ENCODE results near the gene PTHLH. TPM values are rescaled to one million over a fixed set of nuclear protein-coding genes. Genes with fewer than 3 reads are reported as not detected.

PTHLH gene
- total RNA-seq, 4 donors from 2014 or later: 0.26 TPM; not detected in 3

- peak overlapping the region; percentile 46 to 55 (median 53) for H3K4me3 ChIP-seq
- TF ChIP-seq CTCF (IDR thresholded peaks at IDR 0.05 in 4 of 5, conservative IDR thresholded peaks at IDR 0.05 in 1 of 5) (no peak), POLR2A (IDR thresholded peaks at IDR 0.05) (no peak)
- H3K36me3 ChIP-seq: no peaks in the 10 kb centered on the region
- no peaks in the 10 kb centered on the region for H3K9me3 ChIP-seq
- peaks cover 35 to 54% (median 51%) of the 10 kb centered on the region in 3 donors for H3K27me3 ChIP-seq
- in situ Hi-C loops (cut with MboI; ENCODE audit: low sequenced_read_pairs in 4 of 4) (no loop called here), intact Hi-C loops (cut with DNase I; ENCODE audit: low total_unique reads) (no loop called here)
- no peak for ATAC-seq
- no peak overlapping the region for H3K27ac ChIP-seq
- no peak for DNase-seq
- H3K4me1 ChIP-seq: peaks cover 8 to 15% of the 10 kb centered on the region in 2 donors
Measured at GRCh38 chr12:27968972-27969623, 3.4 kb downstream of the PTHLH start.

DNA sequence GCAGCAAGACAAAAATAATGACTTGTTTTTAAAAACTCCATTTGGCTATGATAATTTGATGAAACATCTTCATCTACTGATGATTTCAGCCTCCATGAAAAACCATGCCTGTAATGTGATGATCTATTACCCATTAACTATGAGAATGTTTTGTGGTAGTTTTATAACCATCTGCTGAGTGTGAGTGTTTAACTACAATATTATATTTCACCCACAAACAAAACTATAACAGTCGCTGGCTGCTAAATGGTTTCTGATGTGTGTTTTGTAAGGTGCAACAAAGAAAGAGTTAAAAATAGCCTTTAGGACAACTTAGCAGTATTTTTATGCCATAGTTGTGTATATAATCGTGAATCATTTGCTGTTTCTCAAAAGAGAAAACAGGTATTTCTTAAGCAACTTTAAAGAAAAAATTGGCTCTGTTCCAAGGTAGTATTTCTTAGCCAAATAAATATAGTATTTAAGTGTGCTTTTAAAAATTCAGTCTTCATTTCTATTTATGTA is 4.9 kb downstream of the PTHLH start:
- TF ChIP-seq POLR2A (IDR thresholded peaks at IDR 0.05) (no peak), CTCF (IDR thresholded peaks at IDR 0.05 in 4 of 5, conservative IDR thresholded peaks at IDR 0.05 in 1 of 5) (no peak)
- H3K4me3 ChIP-seq: no peak overlapping the region
- no peak overlapping the region for H3K27ac ChIP-seq
- no peaks in the 10 kb centered on the region for H3K36me3 ChIP-seq
- H3K4me1 ChIP-seq: peaks cover 8 to 15% of the 10 kb centered on the region in 2 donors
- H3K9me3 ChIP-seq: no peaks in the 10 kb centered on the region
- DNase-seq (no peak), ATAC-seq (no peak)
- peaks cover 29 to 50% (median 49%) of the 10 kb centered on the region in 3 donors for H3K27me3 ChIP-seq
- intact Hi-C loops (cut with DNase I; ENCODE audit: low total_unique reads): no loop called here
- in situ Hi-C loops (cut with MboI; ENCODE audit: low sequenced_read_pairs in 4 of 4): no loop called here

DNA sequence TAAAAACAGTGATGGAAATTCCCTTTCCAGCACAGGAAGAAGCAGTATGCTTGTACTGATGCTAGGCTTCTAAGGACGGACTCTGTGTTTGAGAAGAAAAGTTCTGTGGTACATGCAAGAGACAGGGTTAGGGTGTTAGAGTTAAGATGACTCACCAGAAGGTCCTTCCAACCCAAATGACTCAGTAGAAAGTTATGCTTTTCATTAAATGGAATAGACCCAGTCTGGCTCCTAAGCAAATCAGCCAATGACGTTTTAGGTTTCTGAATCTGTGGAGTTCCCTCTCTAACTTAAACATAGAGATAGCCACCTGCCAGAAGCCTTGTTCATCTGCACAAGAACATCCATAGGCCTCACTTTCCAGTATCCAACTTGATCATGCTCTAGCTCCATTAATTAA is 5.7 kb downstream of the PTHLH start:
- Histone ChIP-seq H3K27ac (no peak overlapping the region), H3K4me1 (peaks cover 8 to 15% of the 10 kb centered on the region in 2 donors), H3K27me3 (peaks cover 29 to 49% (median 47%) of the 10 kb centered on the region in 3 donors), H3K4me3 (no peak overlapping the region), H3K9me3 (no peaks in the 10 kb centered on the region), H3K36me3 (no peaks in the 10 kb centered on the region)
- no peak for DNase-seq
- peak; percentile 36 to 47 for ATAC-seq
- in situ Hi-C loops (cut with MboI; ENCODE audit: low sequenced_read_pairs in 4 of 4): no loop called here
- intact Hi-C loops (cut with DNase I; ENCODE audit: low total_unique reads): no loop called here
- TF ChIP-seq POLR2A (IDR thresholded peaks at IDR 0.05): no peak
- no peak for TF ChIP-seq CTCF (IDR thresholded peaks at IDR 0.05 in 4 of 5, conservative IDR thresholded peaks at IDR 0.05 in 1 of 5)

DNA sequence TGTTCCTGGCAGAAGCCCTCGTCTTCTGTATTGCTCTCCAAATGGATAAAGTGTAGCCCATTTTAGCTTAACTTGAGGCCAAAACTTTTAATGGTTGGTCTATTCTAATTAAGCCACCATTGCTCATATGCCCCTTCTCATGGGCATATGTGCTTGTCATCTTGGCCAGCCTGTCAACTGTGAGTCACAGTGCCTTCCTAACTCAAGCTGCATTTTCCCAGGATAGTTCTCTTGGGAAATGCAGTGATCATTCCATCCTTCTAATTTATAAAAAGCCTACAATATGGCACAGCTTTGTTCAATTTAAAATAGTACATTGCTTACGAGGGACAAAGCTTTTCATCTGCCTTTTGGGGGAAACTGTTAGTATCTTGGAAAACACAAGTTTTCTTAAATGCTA is 6.6 kb downstream of the PTHLH start:
- Histone ChIP-seq H3K4me1 (peaks cover 8 to 15% of the 10 kb centered on the region in 2 donors), H3K4me3 (no peak overlapping the region), H3K36me3 (no peaks in the 10 kb centered on the region), H3K9me3 (no peaks in the 10 kb centered on the region), H3K27ac (no peak overlapping the region), H3K27me3 (peaks cover 29 to 46% (median 40%) of the 10 kb centered on the region in 3 donors)
- ATAC-seq: no peak
- in situ Hi-C loops (cut with MboI; ENCODE audit: low sequenced_read_pairs in 4 of 4) (no loop called here), intact Hi-C loops (cut with DNase I; ENCODE audit: low total_unique reads) (no loop called here)
- TF ChIP-seq CTCF (IDR thresholded peaks at IDR 0.05 in 4 of 5, conservative IDR thresholded peaks at IDR 0.05 in 1 of 5): no peak
- no peak for TF ChIP-seq POLR2A (IDR thresholded peaks at IDR 0.05)
- no peak for DNase-seq
